Stimulated activated CD4-positive, alpha-beta T cell treated with anti-CD3 and anti-CD28 coated beads, Interleukin-15, amount 100 ng/mL, for 1 hour (primary cell): Measurements from ENCODE around the gene FITM2.

Experiments used
- DNase-seq, 2 donors: peaks; one replicate each; pipeline ENCODE4 v3.0.0-alpha.2; 2020; ENCODE audit warnings: low read depth in 1 of 2, low spot score in 1 of 2

FITM2 gene

DNA sequence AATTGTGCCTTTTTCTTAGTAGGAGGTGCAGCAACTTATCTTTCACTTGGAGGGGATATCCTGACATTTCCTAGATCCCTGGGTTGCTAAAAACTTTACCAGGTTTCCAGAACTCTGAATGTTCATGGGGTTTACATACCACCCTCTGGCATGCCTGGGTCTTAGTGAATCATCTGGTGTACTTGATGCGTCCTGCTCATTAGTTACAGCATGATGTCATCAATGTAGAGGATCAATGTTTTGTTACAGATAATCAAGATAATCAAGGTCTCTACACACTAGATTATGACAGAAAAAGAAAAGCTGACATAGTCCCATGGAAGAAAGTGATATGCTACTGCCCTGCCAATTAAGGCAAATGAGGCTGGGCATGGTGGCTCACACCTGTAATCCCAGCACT is 27.0 kb downstream of the FITM2 start:
- DNase-seq, result no peak

DNA sequence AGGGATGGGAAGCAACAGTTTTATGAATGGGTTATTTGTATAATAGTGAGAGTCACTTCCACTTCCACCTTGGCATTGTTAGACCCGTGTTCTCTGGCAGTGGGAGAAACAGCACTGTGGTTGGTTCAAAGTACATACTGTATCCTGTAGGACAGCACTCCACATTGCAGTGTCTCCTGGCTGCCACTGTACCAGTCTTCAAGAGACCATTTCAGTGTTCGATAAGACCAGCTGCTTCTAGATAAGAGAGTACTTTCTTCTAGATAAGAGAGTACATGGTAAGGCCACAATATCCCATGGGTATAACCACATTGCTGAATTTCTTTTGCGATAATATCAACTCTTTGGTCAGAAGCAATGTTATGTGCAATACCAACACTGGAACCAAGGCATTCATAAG is 28.8 kb downstream of the FITM2 start:
- no peak for DNase-seq

DNA sequence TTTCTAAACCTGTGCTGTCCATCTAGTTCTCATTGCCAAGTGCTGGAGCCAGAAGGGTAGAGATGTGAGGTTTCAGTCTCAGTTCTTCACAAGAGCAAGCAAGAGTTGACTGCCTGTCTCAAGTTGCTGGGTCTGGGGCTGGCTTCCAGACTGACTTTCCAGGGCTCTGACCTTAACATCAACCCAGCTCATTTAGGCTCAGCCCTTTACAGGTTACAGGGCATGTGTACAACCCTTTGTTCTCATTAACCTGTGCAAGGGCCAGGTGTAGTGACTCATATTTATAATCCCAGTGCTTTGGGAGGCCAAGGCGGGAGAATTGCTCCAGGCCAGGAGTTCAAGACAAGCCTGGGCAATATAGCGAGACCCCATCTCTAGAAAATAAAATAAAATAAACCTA is 30.6 kb downstream of the FITM2 start:
- DNase-seq, result no peak

DNA sequence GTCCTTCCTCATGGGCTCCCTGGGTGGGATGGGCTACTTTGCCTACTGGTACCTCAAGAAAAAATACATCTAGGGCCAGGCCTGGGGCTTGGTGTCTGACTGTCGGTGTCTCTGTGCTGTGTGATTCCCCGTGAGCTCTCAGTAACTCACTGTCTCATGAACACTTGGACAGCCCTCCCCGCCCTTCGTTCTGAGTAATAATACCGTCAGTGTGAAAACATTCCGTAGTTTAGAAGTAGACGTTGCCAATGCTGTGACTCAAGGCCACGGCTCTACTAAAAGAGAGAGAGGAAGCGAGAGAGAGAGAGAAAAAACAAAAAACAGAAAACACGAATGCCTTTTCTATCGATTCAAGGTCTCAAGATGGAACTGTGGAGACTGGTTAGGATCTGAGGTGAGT is 31.8 kb downstream of the FITM2 start:
- DNase-seq, result no peak

DNA sequence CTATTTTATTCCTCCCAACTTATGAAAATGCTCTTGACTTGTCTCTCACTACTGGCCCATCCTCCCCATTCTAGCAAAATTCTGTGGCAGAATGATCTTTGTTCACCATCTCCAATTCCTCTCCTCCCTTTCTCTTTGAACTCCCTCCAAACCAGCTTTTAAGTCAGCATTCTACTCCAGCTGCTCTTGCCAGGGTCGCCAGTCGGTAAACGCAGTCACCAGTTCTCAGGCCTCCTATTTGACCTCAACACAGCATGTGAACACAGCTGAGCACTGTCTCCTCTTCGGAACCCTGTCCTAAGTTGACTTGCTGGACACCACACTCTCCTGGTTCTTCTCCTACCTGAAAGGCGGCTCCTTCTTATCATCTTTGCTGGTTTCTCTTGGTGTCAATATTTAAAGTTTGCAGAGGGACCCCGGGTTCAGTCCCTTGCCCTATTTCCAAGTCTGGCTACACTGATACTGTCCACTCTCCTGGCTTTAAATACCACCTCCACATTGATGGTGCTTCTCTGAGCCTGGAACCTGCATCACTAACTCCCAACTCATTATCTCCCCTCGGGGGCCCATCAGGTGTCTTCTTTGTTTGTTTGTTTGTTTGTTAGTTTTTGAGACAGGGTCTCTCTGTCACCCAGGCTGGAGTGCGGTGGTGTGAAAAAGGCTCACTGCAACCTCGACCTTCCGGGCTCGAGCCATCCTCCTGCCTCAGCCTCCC is 36.5 kb downstream of the FITM2 start:
- DNase-seq, result no peak

DNA sequence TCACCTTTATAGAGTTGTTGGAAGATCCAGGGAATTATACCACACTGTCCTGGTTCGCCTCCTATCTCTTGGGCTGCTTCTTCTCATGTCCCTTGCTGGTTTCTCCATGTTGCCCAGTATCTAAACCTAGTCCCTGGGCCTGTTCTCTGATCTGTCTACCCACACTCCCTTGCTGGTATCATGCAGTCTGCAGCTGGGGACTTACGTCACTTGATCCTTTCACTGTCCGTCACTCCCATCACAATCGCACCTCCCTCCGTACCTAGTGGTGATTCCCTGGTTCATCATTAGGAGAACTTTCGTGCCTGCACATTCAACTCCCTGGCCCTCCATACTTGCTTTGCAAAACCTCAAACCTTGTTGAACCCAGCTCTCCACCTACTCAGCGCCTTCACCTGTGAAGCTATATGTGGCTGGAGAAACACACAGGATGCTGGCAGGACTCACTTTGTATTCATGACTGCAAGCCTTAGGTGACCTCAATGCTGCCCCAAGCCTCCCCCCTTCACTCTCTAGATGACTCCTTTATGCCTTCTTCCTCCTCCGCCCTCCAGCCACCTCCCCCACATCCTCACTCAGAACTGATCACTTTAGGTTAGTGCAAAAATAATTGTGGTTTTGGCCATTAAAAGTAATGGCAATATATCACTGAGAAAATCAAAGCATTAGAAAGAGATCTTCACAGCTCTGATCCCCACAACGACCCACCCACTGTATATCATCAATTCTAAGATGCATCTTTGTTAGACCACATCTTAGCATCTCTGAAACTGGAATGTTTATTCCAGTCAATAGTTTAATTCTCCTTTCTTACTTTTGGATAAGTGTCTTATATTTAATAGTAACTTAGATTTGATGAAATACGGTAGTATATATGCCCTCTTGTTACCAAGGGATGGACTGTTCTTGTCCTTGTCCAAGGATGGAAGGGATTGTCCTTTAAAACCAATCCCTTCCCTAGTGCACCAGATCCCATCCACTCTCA is 37.5 kb downstream of the FITM2 start:
- no peak for DNase-seq

DNA sequence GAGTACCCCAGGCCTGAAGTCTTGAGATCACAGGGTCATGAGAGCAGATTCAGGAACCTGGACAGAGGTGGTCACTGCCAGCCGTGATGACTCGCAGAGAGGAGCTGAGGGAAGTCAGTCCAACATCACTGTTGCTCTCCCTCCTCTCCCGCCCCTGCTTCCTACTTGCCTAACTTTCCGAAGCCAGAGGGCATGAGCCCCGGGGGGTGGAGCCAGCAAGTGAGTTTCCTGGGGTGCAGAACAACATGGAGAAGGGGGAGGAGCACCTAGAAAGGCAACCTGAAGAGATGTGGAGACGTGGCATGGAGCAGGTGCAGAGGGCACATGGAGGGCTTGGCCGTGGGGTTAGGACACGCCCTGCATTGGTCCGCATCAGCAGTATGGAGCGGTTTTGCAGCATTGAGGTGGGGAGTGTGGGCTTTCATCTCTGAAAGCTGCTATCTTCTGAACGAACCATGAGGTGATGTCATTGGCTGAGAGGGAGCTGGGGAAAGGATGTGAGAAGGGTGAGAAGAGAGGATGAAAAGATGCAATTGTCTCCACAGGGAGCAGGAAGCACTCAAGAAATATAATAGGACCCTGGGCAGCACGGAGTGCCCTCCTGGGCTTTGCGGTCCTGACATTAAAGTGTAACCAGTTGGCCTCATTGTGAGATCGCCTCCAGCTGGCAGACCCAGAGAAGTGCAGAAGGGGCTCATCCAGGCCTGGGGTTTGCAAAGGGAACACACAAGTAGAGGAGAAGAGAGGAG is 38.9 kb downstream of the FITM2 start:
- DNase-seq, result no peak

DNA sequence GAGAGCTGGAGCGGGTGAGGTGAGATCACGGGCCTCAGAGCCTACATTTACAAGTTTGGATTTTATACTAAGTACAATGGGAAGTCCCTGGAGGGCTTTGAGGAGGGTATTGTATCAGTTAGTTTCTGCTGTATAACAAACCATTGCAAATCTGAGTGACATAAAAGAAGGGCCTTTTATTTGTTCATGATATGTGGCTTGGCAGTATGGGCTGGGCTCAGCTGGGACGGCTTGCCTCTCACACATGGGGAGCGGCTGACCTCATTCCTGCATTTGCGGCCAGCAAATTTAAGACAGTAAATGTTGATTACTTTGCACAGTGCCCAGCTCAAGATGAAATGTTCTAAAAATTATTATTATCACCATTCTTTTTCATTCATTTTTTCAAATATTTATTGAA is 42.2 kb downstream of the FITM2 start:
- no peak for DNase-seq

DNA sequence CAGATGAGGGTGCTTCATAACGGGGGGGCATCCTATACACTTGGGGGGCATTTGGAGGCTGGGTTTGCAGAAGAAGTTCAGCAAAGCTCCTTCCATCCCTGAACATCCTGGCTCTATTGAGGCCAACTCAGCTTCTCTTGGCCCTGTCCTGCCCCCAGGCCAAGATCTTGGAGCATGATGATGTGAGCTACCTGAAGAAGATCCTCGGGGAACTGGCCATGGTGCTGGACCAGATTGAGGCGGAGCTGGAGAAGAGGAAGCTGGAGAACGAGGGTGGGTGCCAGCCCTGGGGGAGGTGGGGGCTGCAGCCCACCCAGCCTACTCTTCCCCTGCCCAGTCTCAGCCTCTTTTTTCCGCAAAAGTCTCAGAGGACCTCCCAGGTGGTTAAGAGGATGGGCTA is 46.7 kb downstream of the FITM2 start:
- DNase-seq, result no peak

DNA sequence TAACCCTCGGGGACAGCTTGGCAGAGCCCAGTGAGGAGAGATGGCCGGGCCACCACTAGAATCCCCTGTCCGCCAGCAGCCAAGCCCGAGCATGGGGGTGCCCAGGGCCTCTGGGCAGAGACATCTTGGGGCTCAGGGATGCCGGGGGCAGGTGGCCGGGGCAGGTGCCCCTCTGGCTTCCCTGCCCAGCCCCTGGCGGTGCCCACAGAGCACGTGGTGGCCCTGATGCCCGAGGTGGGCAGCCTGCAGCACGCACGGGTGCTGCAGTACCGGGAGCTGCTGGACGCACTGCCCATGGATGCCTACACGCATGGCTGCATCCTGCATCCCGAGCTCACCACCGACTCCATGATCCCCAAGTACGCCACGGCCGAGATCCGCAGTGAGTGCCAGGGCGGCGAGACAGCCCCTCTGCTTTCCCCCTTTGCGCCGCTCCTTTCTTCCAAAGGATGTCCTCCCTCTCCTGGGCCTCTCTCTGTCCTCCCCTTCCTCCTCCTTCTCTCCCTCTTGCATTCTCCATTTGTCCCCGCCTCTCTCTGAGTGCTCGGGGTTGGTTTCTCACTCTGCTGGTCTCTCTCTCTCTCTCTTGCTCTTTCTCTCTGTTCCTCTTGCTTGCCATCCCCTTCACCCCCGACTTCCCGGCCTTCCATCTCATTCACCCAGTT is 52.6 kb downstream of the FITM2 start:
- no peak for DNase-seq

DNA sequence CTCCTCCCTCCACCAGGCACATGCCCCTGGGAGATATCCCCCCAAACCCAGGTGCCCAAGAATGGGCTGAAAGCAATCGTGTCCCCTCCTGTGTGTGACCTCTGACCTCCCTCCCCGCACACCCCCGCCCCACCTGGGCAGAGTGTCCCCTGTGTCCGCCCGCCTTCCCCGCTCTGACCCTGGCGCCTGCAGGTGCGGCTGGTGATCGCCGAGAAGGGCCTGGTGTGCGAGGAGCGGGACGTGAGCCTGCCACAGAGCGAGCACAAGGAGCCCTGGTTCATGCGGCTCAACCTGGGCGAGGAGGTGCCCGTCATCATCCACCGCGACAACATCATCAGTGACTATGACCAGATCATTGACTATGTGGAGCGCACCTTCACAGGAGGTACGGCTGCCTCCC is 54.0 kb downstream of the FITM2 start:
- no peak for DNase-seq

DNA sequence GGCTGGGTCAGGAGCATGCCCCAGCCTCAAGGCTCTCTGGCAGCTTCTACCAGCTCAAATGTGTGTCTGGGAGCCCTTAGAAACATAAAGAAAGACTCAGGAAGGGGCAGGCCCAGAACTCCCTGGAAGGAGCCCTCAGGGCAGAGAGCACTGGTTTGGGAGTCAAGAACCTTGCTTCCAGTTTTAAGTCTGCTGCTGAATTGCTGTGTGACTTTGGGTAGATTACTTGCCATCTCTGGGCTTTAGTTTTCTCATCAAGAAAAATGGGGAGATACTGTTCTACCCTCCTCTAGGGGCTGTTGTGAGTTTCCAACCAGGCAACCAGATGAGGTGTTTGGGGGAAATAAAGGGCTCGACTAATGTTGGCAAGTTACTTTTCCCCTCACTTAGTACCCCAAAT is 55.1 kb downstream of the FITM2 start:
- no peak for DNase-seq

DNA sequence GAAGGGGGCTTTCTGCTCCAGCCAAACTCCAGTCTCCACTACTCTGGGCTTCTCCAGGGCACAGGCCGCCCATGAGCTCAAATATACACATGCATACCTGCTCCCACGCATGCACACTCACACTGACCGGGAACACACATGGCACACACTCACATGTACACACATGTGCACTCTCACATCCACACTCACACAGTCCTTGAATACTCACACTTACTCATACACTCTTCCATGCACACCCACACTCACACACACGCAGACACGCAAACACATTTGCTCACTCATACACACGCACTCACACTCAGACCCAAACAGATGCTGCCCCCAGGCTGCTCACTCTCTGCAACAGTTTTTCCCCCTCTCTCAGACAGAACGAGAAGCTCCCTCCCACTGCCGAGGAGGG is 56.9 kb downstream of the FITM2 start:
- DNase-seq, result no peak

DNA sequence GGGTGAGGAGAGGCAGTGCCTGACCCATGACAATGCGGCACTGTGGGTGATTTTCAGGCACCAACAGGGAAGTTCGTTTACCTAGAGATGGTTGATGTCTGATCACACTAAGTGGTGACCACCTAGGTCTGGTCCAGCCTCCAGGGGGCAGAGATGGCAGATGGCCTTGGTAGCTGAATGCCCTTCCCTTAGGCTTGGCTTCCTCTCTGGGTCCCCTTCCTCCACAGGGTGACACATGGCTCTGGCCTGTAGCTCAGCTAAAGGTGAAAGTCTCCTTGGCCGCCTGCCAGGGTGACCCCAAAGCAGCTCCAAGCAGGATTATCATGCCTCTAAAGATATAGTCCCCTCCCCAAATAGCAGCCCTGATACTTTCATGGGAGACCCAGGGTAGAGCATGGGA is 57.5 kb downstream of the FITM2 start:
- DNase-seq, result no peak
